ENCODE data around the gene ANKMY2. TPM values are rescaled to one million over a fixed set of nuclear protein-coding genes. Genes with fewer than 3 reads are reported as not detected.

The ANKMY2 gene
- total RNA-seq, 1 donor from 2014 or later: 11.3 TPM

DNA sequence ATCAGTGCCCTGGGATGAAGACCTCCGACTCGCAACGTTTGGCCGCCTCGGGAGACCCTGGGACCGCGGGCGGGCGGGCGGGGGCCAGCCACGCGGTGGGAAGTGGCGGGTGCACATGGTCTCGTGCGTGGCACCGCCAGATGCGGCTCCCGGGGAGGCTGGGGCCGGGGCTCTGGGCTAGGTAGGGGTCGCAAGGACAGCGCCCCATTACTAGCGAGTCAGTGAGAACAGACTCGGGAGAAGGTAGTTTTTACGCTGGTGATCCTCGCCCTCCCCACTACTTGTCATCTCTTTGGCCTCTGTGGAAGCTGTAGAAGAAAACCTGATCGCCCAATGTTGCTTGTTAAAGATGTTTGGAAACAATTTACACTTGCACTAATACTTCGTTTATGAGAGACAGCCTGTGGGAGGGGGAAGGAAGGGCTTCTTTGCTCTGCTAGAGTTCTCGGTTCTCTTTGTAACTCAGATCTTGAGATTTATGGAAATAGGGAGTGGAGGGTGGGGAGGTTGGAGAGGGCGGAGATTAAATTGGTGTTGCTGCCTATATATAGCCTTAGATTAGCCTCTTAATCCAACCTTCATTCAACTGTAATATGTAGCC lies 1.0 kb upstream of the ANKMY2 start:
- DNase-seq: no peak
- CTCF ChIA-PET: interaction anchor here (1.8 kb wide), 1 partner anchor 82 kb away, joined by 4 read pairs; no protein-coding TSS in a partner anchor
- Mint-ChIP-seq H3K27me3 (no peaks in the 10 kb centered on the region), H3K4me1 (peaks cover 59% of the 10 kb centered on the region), H3K4me3 (peak overlapping the region; percentile 99), H3K27ac (peak overlapping the region; percentile 99), H3K36me3 (ENCODE audit: low read depth) (peaks cover 15% of the 10 kb centered on the region), H3K9me3 (no peaks in the 10 kb centered on the region)
- POLR2A ChIA-PET: interaction anchor here (0.6 to 2.6 kb wide), 17 partner anchors 7 to 652 kb away, joined by 3 to 30 read pairs (median 5); partner anchors contain the start of genes AHR, CRPPA and TSPAN13
- no peak for ATAC-seq (ENCODE audit: low read depth)
- TF ChIP-seq, protein P1, sequence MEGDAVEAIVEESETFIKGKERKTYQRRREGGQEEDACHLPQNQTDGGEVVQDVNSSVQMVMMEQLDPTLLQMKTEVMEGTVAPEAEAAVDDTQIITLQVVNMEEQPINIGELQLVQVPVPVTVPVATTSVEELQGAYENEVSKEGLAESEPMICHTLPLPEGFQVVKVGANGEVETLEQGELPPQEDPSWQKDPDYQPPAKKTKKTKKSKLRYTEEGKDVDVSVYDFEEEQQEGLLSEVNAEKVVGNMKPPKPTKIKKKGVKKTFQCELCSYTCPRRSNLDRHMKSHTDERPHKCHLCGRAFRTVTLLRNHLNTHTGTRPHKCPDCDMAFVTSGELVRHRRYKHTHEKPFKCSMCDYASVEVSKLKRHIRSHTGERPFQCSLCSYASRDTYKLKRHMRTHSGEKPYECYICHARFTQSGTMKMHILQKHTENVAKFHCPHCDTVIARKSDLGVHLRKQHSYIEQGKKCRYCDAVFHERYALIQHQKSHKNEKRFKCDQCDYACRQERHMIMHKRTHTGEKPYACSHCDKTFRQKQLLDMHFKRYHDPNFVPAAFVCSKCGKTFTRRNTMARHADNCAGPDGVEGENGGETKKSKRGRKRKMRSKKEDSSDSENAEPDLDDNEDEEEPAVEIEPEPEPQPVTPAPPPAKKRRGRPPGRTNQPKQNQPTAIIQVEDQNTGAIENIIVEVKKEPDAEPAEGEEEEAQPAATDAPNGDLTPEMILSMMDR (IDR thresholded peaks at IDR 0.05): no peak
- intact Hi-C loops (cut with micrococcal nuclease): loop anchor here (1.0 to 5.0 kb wide), 10 partner anchors 14 to 1696 kb away; partner anchors contain the start of genes AHR, SNX13 and TSPAN13

DNA sequence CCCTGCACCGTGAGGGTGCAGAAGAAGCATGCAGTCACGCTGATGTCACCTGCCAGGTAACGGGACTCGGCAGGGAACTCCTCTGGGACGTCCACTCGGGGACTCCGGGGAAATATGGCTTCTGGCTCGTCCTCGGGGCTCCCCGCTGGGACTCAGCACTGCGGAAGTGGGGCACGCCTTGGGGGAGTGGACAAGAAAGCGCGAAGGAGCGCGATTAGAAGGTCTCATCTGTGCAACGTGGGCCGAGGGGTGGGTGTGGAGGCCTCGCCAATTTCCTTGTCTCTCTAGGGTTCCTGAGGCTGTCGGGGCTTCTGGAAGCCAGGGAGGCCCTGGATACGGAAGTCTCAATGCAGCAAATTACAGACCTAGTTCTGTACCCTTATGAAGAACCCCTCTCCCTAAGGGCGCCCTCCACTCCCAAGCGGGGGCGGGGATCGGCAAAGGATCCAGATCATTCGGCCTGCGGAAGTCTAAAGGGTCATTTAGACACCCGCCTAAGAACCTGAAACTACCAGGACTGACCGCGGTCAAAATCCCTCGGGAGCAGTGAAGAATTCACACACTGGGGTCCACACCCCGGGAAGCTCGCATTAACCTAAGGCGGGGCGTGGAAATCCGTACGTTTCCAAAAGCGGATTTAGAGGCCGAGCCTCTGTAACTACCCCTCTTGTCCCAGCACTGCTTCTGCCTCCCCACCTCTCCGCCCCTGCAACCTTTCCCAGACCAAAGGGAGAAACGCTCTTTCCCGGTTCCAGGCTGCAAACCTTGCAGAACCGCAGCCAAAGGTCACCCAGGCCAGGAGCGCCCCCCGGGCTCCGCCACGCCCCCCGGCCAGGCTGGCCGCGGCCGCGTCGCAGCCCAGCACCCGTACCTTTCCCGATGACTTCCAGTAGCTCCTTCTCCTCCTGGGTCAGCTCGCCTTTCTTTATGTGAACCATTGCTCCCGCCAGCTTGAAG lies 640 bp downstream of the ANKMY2 start:
- Mint-ChIP-seq H3K4me3 (peak overlapping the region; percentile 99), H3K4me1 (peaks cover 53% of the 10 kb centered on the region), H3K27me3 (no peaks in the 10 kb centered on the region), H3K9me3 (no peaks in the 10 kb centered on the region), H3K36me3 (ENCODE audit: low read depth) (peaks cover 12% of the 10 kb centered on the region), H3K27ac (peak overlapping the region; percentile 99)
- ChIA-PET POLR2A (interaction anchor here (1.0 to 2.6 kb wide), 12 partner anchors 8 to 654 kb away, joined by 3 to 30 read pairs (median 8); partner anchors contain the start of genes AHR, CRPPA and TSPAN13), CTCF (interaction anchor here (0.5 to 1.8 kb wide), 2 partner anchors 80 to 116 kb away, joined by 3 to 4 read pairs; no protein-coding TSS in a partner anchor)
- ATAC-seq (ENCODE audit: low read depth): peak; percentile 18
- TF ChIP-seq, protein P1 (IDR thresholded peaks at IDR 0.05): no peak
- DNase-seq: peak; percentile 50
- intact Hi-C loops (cut with micrococcal nuclease): loop anchor here (1.0 to 5.0 kb wide), 4 partner anchors 35 to 1697 kb away; no protein-coding TSS in a partner anchor

DNA sequence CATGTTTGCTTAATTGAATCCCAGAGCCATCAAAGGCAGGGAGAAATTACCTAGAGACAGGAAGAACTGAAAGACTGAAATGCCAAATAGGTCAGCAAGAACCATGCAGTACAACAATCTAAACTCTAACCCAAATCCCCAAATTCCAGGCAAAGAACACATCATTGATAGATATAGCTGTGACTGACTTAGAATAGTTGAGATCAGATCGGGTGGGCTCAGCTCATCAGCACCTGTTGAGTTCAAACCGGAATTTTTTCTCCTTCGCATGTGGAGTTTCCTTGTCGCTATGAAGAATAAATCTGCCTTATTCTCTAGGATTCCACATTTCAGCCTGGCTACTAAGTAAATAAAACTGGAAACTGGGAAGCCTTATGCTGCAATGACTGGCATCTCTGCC lies 1.4 kb downstream of the ANKMY2 start:
- H3K27ac Mint-ChIP-seq: peak overlapping the region; percentile 79
- ChIA-PET CTCF (no interaction called here), POLR2A (interaction anchor here (0.6 kb wide), 1 partner anchor 10 kb away, joined by 3 read pairs; no protein-coding TSS in a partner anchor)
- TF ChIP-seq, protein P1 (IDR thresholded peaks at IDR 0.05): no peak
- no peak for ATAC-seq (ENCODE audit: low read depth)
- H3K36me3 Mint-ChIP-seq (ENCODE audit: low read depth): peaks cover 12% of the 10 kb centered on the region
- no peak for DNase-seq
- H3K4me1 Mint-ChIP-seq: peaks cover 52% of the 10 kb centered on the region
- intact Hi-C loops (cut with micrococcal nuclease): no loop called here
- H3K9me3 Mint-ChIP-seq: no peaks in the 10 kb centered on the region
- no peaks in the 10 kb centered on the region for H3K27me3 Mint-ChIP-seq
- H3K4me3 Mint-ChIP-seq: peak overlapping the region; percentile 99

DNA sequence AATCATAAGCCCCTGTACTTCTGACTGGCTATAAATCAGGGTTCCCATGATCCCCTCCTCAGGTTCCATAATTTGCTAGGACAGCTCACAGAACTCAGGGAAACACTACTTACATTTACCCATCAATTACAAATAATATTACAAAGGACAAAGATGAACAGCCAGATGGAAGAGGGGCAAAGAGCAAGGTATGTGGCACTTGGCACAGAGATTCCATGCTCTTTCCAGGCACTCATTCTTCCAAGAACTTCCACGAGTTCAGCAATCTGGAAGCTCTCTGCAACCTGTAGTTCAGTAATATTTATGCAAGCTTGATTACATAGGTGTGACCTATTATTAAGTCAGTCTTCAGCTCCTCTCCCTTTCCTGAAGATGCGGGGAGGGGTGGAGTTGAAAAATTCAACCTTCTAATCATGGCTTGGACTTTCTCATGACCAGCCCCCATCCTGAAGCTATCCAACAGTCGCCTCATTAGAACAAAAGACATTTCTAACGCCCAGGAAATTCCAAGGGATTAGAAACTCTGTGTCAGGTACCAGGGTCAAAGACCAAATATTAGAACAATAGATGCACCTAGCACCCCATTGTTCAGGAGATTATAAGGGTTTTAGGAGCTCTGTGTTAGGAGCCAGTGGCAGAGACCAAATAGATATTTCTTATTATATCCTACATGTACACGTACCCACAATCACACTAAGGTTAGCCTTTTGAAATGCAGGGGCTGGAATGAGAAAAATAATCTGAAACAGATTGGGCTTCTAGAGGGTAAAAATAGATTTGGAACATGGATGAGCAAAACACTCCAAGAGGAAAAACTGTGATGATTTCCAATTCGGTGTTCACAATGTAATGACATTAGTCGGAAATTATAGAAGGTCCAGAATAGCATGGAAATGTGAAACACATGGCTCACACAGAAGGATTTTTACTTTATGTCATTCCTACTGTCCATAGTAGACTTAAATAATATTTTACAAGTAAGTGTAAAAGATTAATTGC lies 7.0 kb downstream of the ANKMY2 start:
- TF ChIP-seq, protein P1 (IDR thresholded peaks at IDR 0.05): no peak
- no peak for ATAC-seq (ENCODE audit: low read depth)
- Mint-ChIP-seq H3K27ac (no peak overlapping the region), H3K9me3 (no peaks in the 10 kb centered on the region), H3K36me3 (ENCODE audit: low read depth) (peaks cover 25% of the 10 kb centered on the region), H3K4me3 (no peak overlapping the region), H3K4me1 (peaks cover 14% of the 10 kb centered on the region), H3K27me3 (no peaks in the 10 kb centered on the region)
- ChIA-PET POLR2A (no interaction called here), CTCF (no interaction called here)
- DNase-seq: no peak
- intact Hi-C loops (cut with micrococcal nuclease): no loop called here
